GM18508 (cell line): ENCODE data around the gene PDE4A.

Experiments used
- ATAC-seq: cut with Tn5 transposase; IDR thresholded peaks from one replicate; pipeline ENCODE4 v1.9.1; 2021; ENCODE audit warnings: moderate number of reproducible peaks; ENCODE audit not compliant: insufficient read depth, unreplicated experiment

PDE4A gene

GRCh38 chr19:10422046-10422461, 1.7 kb downstream of the PDE4A start:
- ATAC-seq: no peak

GRCh38 chr19:10422846-10423245, 2.5 kb downstream of the PDE4A start:
- ATAC-seq: no peak

GRCh38 chr19:10424011-10424637, 3.8 kb downstream of the PDE4A start:
- ATAC-seq: no peak

GRCh38 chr19:10427169-10427568, 6.8 kb downstream of the PDE4A start:
- ATAC-seq: no peak

- no peak for ATAC-seq
These were observed 8.7 kb downstream of the PDE4A start for GRCh38 chr19:10428996-10429381.

GRCh38 chr19:10430505-10431253, 10.3 kb downstream of the PDE4A start:
- ATAC-seq: no peak

- no peak for ATAC-seq
These were observed 11.1 kb downstream of the PDE4A start for GRCh38 chr19:10431254-10431942.

GRCh38 chr19:10431943-10432735, 11.8 kb downstream of the PDE4A start:
- ATAC-seq: no peak

GRCh38 chr19:10432736-10433130, 12.4 kb downstream of the PDE4A start:
- no peak for ATAC-seq

- ATAC-seq: no peak
These were observed 12.8 kb downstream of the PDE4A start for GRCh38 chr19:10433131-10433536.

- no peak for ATAC-seq
These were observed 19.2 kb downstream of the PDE4A start for GRCh38 chr19:10439588-10439987.

- no peak for ATAC-seq
These were observed 22.4 kb downstream of the PDE4A start for GRCh38 chr19:10442698-10443097.

GRCh38 chr19:10449037-10449436, 28.7 kb downstream of the PDE4A start:
- ATAC-seq: no peak

- ATAC-seq: no peak
These were observed 30.0 kb downstream of the PDE4A start for GRCh38 chr19:10450191-10450852.

- ATAC-seq: no peak
These were observed 30.7 kb downstream of the PDE4A start for GRCh38 chr19:10450853-10451609.

- ATAC-seq: no peak
These were observed 32.6 kb downstream of the PDE4A start for GRCh38 chr19:10452726-10453618.

GRCh38 chr19:10453852-10454251, 33.5 kb downstream of the PDE4A start:
- ATAC-seq: no peak

GRCh38 chr19:10454267-10454666, 33.9 kb downstream of the PDE4A start:
- no peak for ATAC-seq
